Dermis blood vessel endothelial cell (primary cell): ENCODE measurements around the gene PPP1R13B. TPM values are rescaled to one million over a fixed set of nuclear protein-coding genes. Genes with fewer than 3 reads are reported as not detected.

Experiments used
- DNase-seq: peaks from one replicate; pipeline ENCODE4 v3.0.0; 2010
- total RNA-seq: library from RNA; depleted of rRNA; stranded (reverse); fragments of >200 nt; gene quantifications from 2 replicates; pipeline ENCODE4 v1.2.3, GENCODE V29; 2014

The PPP1R13B gene
- total RNA-seq, 1 donor from 2014 or later: 20.9 TPM

GRCh38 chr14:103711516-103712431 is 135.6 kb downstream of the PPP1R13B start:
- peak; percentile 47 for DNase-seq

GRCh38 chr14:103710771-103711377 is 136.5 kb downstream of the PPP1R13B start:
- peak; percentile 48 for DNase-seq

GRCh38 chr14:103709814-103710213 is 137.6 kb downstream of the PPP1R13B start:
- DNase-seq: no peak

- no peak for DNase-seq
These were observed 138.6 kb downstream of the PPP1R13B start for GRCh38 chr14:103708750-103709187.

GRCh38 chr14:103707329-103708263 is 139.8 kb downstream of the PPP1R13B start:
- no peak for DNase-seq

GRCh38 chr14:103706551-103707328 is 140.6 kb downstream of the PPP1R13B start:
- no peak for DNase-seq

- no peak for DNase-seq
These were observed 141.7 kb downstream of the PPP1R13B start for GRCh38 chr14:103705504-103706284.

- DNase-seq: peak; percentile 94
These were observed 142.3 kb downstream of the PPP1R13B start for GRCh38 chr14:103705118-103705503.

GRCh38 chr14:103704708-103705107 is 142.7 kb downstream of the PPP1R13B start:
- peak; percentile 57 for DNase-seq

- peak; percentile 87 for DNase-seq
These were observed 143.7 kb downstream of the PPP1R13B start for GRCh38 chr14:103703433-103704385.

- no peak for DNase-seq
These were observed 144.6 kb downstream of the PPP1R13B start for GRCh38 chr14:103702497-103703432.

GRCh38 chr14:103702095-103702494 is 145.3 kb downstream of the PPP1R13B start:
- DNase-seq: no peak

- no peak for DNase-seq
These were observed 146.5 kb downstream of the PPP1R13B start for GRCh38 chr14:103700753-103701490.

- DNase-seq: no peak
These were observed 147.2 kb downstream of the PPP1R13B start for GRCh38 chr14:103699901-103700752.

GRCh38 chr14:103699261-103699661 is 148.1 kb downstream of the PPP1R13B start:
- DNase-seq: no peak

GRCh38 chr14:103698380-103699260 is 148.8 kb downstream of the PPP1R13B start:
- no peak for DNase-seq
